Activated CD8-positive, alpha-beta memory T cell treated with anti-CD3 and anti-CD28 coated beads for 24 hours (primary cell): ENCODE results near the gene G3BP2.

Experiments
- DNase-seq: peaks from one replicate; pipeline ENCODE4 v3.0.0-alpha.2; 2020

G3BP2 gene

GRCh38 chr4:75637176-75637575, 36.0 kb downstream of the G3BP2 start:
- no peak for DNase-seq

GRCh38 chr4:75634951-75635350, 38.3 kb downstream of the G3BP2 start:
- no peak for DNase-seq

- no peak for DNase-seq
These were observed 38.9 kb downstream of the G3BP2 start for GRCh38 chr4:75634281-75634680.

GRCh38 chr4:75633846-75634245, 39.4 kb downstream of the G3BP2 start:
- DNase-seq: no peak

- no peak for DNase-seq
These were observed 42.3 kb downstream of the G3BP2 start for GRCh38 chr4:75630937-75631329.

GRCh38 chr4:75630174-75630936, 42.9 kb downstream of the G3BP2 start, which contains the start of gene CDKL2:
TSS of gene CDKL2 (minus strand) at chr4:75630528. CDS start at chr4:75625988, 4,540 bp downstream.
- DNase-seq: peak; percentile 95

GRCh38 chr4:75629239-75629638, 44.0 kb downstream of the G3BP2 start:
- no peak for DNase-seq

- DNase-seq: no peak
These were observed 50.2 kb downstream of the G3BP2 start for GRCh38 chr4:75623026-75623425.

- no peak for DNase-seq
These were observed 51.5 kb downstream of the G3BP2 start for GRCh38 chr4:75621715-75622114.

GRCh38 chr4:75612306-75612705, 60.9 kb downstream of the G3BP2 start:
- no peak for DNase-seq

GRCh38 chr4:75605928-75606327, 67.3 kb downstream of the G3BP2 start:
- DNase-seq: no peak

- no peak for DNase-seq
These were observed 73.6 kb downstream of the G3BP2 start for GRCh38 chr4:75599647-75600046.

GRCh38 chr4:75598390-75598789, 74.8 kb downstream of the G3BP2 start:
- DNase-seq: no peak

- DNase-seq: no peak
These were observed 77.2 kb downstream of the G3BP2 start for GRCh38 chr4:75596061-75596460.

- DNase-seq: no peak
These were observed 79.8 kb downstream of the G3BP2 start for GRCh38 chr4:75593393-75593792.
